Uterus (tissue), 2 donors: Measurements from ENCODE around the gene XKR7.

ENCODE experiments used
- POLR2A ChIP-seq, 2 donors: fragments of 450-650 bp; IDR thresholded peaks; one replicate each; pipeline ENCODE4 v1.6.1; 2016; ENCODE audit warnings: antibody characterized with exemption in 2 of 2, mild to moderate bottlenecking in 1 of 2, moderate library complexity in 1 of 2
- TF ChIP-seq, protein P1 (sequence below), 4 experiments: fragments of 200-600 bp in 2 of 4; fragments of 450-650 bp in 2 of 4; sonication (generic) in 2 of 4; IDR thresholded peaks; one replicate each; pipeline ENCODE4 v1.5.1; 2016 to 2019; ENCODE audit warnings: antibody characterized with exemption in 4 of 4, mild to moderate bottlenecking in 2 of 4, moderate library complexity in 1 of 4

DNA sequence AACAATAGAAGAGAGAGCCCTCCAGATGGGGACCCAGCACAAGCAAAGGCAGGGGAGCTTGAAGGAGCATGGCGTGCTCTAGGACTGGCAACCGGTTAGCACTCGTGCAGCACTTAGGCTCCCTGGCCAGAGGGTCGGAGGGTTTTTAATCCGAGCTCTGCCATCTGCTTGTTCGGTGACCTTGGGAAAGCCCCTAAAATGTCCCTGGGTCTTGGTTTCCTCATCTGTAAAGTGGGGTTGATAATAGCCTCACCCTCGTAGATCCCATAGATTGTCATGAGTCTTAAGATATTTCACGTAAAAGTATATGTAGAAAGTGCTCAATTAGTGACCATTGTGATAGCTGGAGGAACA lies 67.5 kb downstream of the XKR7 start:
- TF ChIP-seq, protein P1, sequence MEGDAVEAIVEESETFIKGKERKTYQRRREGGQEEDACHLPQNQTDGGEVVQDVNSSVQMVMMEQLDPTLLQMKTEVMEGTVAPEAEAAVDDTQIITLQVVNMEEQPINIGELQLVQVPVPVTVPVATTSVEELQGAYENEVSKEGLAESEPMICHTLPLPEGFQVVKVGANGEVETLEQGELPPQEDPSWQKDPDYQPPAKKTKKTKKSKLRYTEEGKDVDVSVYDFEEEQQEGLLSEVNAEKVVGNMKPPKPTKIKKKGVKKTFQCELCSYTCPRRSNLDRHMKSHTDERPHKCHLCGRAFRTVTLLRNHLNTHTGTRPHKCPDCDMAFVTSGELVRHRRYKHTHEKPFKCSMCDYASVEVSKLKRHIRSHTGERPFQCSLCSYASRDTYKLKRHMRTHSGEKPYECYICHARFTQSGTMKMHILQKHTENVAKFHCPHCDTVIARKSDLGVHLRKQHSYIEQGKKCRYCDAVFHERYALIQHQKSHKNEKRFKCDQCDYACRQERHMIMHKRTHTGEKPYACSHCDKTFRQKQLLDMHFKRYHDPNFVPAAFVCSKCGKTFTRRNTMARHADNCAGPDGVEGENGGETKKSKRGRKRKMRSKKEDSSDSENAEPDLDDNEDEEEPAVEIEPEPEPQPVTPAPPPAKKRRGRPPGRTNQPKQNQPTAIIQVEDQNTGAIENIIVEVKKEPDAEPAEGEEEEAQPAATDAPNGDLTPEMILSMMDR (IDR thresholded peaks at IDR 0.05), result no peak
- TF ChIP-seq POLR2A (IDR thresholded peaks at IDR 0.05), result no peak
